DOHH2 (cell line): ENCODE results near the gene HAPSTR1.

Experiments
- EZH2phosphoT487 ChIP-seq: fragments of 200-600 bp; sonication (generic); IDR thresholded peaks from 2 replicates; pipeline ENCODE4 v1.6.1; 2017; ENCODE audit warnings: borderline replicate concordance, mild to moderate bottlenecking, antibody characterized with exemption, low read length, moderate library complexity, mixed read lengths
- TF ChIP-seq, protein P1 (sequence below): fragments of 200-600 bp; sonication (generic); IDR thresholded peaks from one replicate; pipeline ENCODE4 v1.5.1; 2014; ENCODE audit warnings: antibody characterized with exemption, mild to moderate bottlenecking, low read depth, low read length; ENCODE audit not compliant: poor library complexity, severe bottlenecking

DNA sequence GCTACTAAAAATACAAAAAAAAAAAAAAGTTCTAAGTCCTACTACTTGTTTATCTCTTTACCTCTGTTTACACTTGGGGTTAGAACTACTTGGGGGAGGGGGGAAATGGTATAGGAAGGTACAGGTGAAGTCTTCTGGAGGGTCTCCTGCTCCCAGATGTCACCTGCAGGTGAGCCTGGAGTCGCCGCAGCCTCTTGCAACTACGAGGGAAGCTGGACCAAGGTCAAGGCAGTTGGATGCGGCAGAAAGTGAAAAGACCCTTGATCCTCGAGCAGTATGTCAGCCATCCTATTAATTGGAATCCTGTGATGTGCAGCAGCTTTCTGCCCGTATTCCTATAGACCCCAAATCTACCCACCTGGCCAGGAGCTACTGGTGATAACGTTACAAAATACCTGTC is 33.0 kb downstream of the HAPSTR1 start:
- TF ChIP-seq, protein P1, sequence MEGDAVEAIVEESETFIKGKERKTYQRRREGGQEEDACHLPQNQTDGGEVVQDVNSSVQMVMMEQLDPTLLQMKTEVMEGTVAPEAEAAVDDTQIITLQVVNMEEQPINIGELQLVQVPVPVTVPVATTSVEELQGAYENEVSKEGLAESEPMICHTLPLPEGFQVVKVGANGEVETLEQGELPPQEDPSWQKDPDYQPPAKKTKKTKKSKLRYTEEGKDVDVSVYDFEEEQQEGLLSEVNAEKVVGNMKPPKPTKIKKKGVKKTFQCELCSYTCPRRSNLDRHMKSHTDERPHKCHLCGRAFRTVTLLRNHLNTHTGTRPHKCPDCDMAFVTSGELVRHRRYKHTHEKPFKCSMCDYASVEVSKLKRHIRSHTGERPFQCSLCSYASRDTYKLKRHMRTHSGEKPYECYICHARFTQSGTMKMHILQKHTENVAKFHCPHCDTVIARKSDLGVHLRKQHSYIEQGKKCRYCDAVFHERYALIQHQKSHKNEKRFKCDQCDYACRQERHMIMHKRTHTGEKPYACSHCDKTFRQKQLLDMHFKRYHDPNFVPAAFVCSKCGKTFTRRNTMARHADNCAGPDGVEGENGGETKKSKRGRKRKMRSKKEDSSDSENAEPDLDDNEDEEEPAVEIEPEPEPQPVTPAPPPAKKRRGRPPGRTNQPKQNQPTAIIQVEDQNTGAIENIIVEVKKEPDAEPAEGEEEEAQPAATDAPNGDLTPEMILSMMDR: no peak
- TF ChIP-seq EZH2phosphoT487: no peak
